ENCODE results near the gene CRIP1.

CRIP1 gene

GRCh38 chr14:105450864-105451720 is 35.6 kb upstream of the CRIP1 start:
- DNase-seq (ENCODE audit: low read depth), result no peak

- no peak for DNase-seq (ENCODE audit: low read depth)
These were observed 33.7 kb upstream of the CRIP1 start for GRCh38 chr14:105452963-105453362.

- no peak for DNase-seq (ENCODE audit: low read depth)
These were observed 32.8 kb upstream of the CRIP1 start for GRCh38 chr14:105453847-105454246.

GRCh38 chr14:105455086-105455640 is 31.5 kb upstream of the CRIP1 start:
- no peak for DNase-seq (ENCODE audit: low read depth)

GRCh38 chr14:105455766-105456660 is 30.7 kb upstream of the CRIP1 start:
- DNase-seq (ENCODE audit: low read depth), result no peak

GRCh38 chr14:105456736-105457617 is 29.7 kb upstream of the CRIP1 start:
- DNase-seq (ENCODE audit: low read depth), result no peak

GRCh38 chr14:105458010-105458409 is 28.7 kb upstream of the CRIP1 start:
- no peak for DNase-seq (ENCODE audit: low read depth)

- no peak for DNase-seq (ENCODE audit: low read depth)
These were observed 28.1 kb upstream of the CRIP1 start for GRCh38 chr14:105458571-105458970.

- DNase-seq (ENCODE audit: low read depth), result no peak
These were observed 26.6 kb upstream of the CRIP1 start for GRCh38 chr14:105460116-105460515.

GRCh38 chr14:105460616-105461015 is 26.1 kb upstream of the CRIP1 start:
- no peak for DNase-seq (ENCODE audit: low read depth)

- DNase-seq (ENCODE audit: low read depth), result no peak
These were observed 24.8 kb upstream of the CRIP1 start for GRCh38 chr14:105461903-105462302.

- DNase-seq (ENCODE audit: low read depth), result no peak
These were observed 22.2 kb upstream of the CRIP1 start for GRCh38 chr14:105464501-105464900.

GRCh38 chr14:105465209-105466031 is 21.3 kb upstream of the CRIP1 start:
- DNase-seq (ENCODE audit: low read depth), result no peak

GRCh38 chr14:105466531-105467248 is 20.0 kb upstream of the CRIP1 start:
- DNase-seq (ENCODE audit: low read depth), result no peak

GRCh38 chr14:105467249-105467941 is 19.3 kb upstream of the CRIP1 start:
- DNase-seq (ENCODE audit: low read depth), result no peak

GRCh38 chr14:105467942-105468471 is 18.7 kb upstream of the CRIP1 start:
- DNase-seq (ENCODE audit: low read depth), result no peak

GRCh38 chr14:105468621-105469241 is 18.0 kb upstream of the CRIP1 start:
- DNase-seq (ENCODE audit: low read depth), result no peak

GRCh38 chr14:105469456-105470349 is 17.0 kb upstream of the CRIP1 start:
- DNase-seq (ENCODE audit: low read depth), result no peak
